Adipose tissue (tissue), 3 donors: ENCODE data around the gene ME3. TPM values are rescaled to one million over a fixed set of nuclear protein-coding genes. Genes with fewer than 3 reads are reported as not detected.

Source experiments
- H3K27ac ChIP-seq: one replicate; pipeline ENCODE4 v1.5.1; 2013; ENCODE audit warnings: low read depth, low read length
- WGBS, 3 donors: extraction: QIAGEN DNeasy Blood & Tissue Kit; methylation state at CpG; one replicate each; pipeline ENCODE4 v1.1.7; 2013; 5-methylcytosine and 5-hydroxymethylcytosine counted together
- polyA plus RNA-seq, 3 donors: library from polyadenylated mRNA; stranded (reverse); fragments of 200-250 nt; gene quantifications; one replicate each; pipeline ENCODE4 v1.2.3, GENCODE V29; 2013
- donor health status: healthy with polysubstance abuse.
- donor health status: Bipolar disorder and iron deficiency.
- donor health status: healthy.

ME3 gene
- polyA plus RNA-seq, 3 donors = 7.6 to 29.4 (median 14.5) TPM

GRCh38 chr11:86468169-86468568 lies 204.2 kb downstream of the ME3 start:
- H3K27ac ChIP-seq = no peak overlapping the region
- 93 to 100% (median 100%) methylated on average over 1 of the region's 1 CpG for WGBS, 3 donors

GRCh38 chr11:86464509-86465221 lies 207.8 kb downstream of the ME3 start:
- H3K27ac ChIP-seq = no peak overlapping the region
- WGBS, 3 donors = 94 to 97% (median 95%) methylated on average over 5 of the region's 5 CpGs

GRCh38 chr11:86463955-86464354 lies 208.5 kb downstream of the ME3 start:
- no peak overlapping the region for H3K27ac ChIP-seq
- 87 to 98% (median 91%) methylated on average over 5 of the region's 5 CpGs for WGBS, 3 donors

- WGBS, 3 donors = 82 to 87% (median 87%) methylated on average over 7 of the region's 7 CpGs
- H3K27ac ChIP-seq = no peak overlapping the region
Measured at GRCh38 chr11:86463120-86463519, 209.3 kb downstream of the ME3 start.

GRCh38 chr11:86461892-86462291 lies 210.5 kb downstream of the ME3 start:
- 92 to 97% (median 94%) methylated on average over 1 of the region's 1 CpG for WGBS, 3 donors
- H3K27ac ChIP-seq = no peak overlapping the region

- no peak overlapping the region for H3K27ac ChIP-seq
- 62 to 75% (median 62%) methylated on average over 9 of the region's 9 CpGs for WGBS, 3 donors
Measured at GRCh38 chr11:86460461-86461385, 211.7 kb downstream of the ME3 start.

GRCh38 chr11:86459682-86460460 lies 212.5 kb downstream of the ME3 start:
- 58 to 70% (median 61%) methylated on average over 3 of the region's 3 CpGs for WGBS, 3 donors
- H3K27ac ChIP-seq = no peak overlapping the region

GRCh38 chr11:86459002-86459385 lies 213.4 kb downstream of the ME3 start:
- WGBS, 3 donors = 67 to 86% (median 71%) methylated on average over 1 of the region's 1 CpG
- H3K27ac ChIP-seq = no peak overlapping the region

- no peak overlapping the region for H3K27ac ChIP-seq
- WGBS, 3 donors = 70 to 88% (median 70%) methylated on average over 5 of the region's 5 CpGs
Measured at GRCh38 chr11:86458294-86459001, 214.0 kb downstream of the ME3 start.

- no peak overlapping the region for H3K27ac ChIP-seq
- 14 to 19% (median 15%) methylated on average over 9 of the region's 9 CpGs for WGBS, 3 donors
Measured at GRCh38 chr11:86456075-86456939, 216.1 kb downstream of the ME3 start.

- H3K27ac ChIP-seq = no peak overlapping the region
- 79 to 89% (median 84%) methylated on average over 2 of the region's 2 CpGs for WGBS, 3 donors
Measured at GRCh38 chr11:86453290-86454030, 219.0 kb downstream of the ME3 start.

- WGBS, 3 donors = 61 to 84% (median 66%) methylated on average over 5 of the region's 5 CpGs
- H3K27ac ChIP-seq = no peak overlapping the region
Measured at GRCh38 chr11:86449993-86450629, 222.3 kb downstream of the ME3 start.

GRCh38 chr11:86447763-86448480 lies 224.5 kb downstream of the ME3 start:
- WGBS, 3 donors = 73 to 83% (median 74%) methylated on average over 3 of the region's 3 CpGs
- H3K27ac ChIP-seq = no peak overlapping the region

GRCh38 chr11:86446924-86447285 lies 225.5 kb downstream of the ME3 start:
- H3K27ac ChIP-seq = no peak overlapping the region
- whole genome bisulfite sequencing, 3 donors = 95 to 96% (median 96%) methylated on average over 12 of the region's 12 CpGs

- H3K27ac ChIP-seq = no peak overlapping the region
- WGBS, 3 donors = 92 to 95% (median 94%) methylated on average over 8 of the region's 8 CpGs
Measured at GRCh38 chr11:86446163-86446923, 226.1 kb downstream of the ME3 start.
